ENCODE results near the gene TGFBR3. TPM values are rescaled to one million over a fixed set of nuclear protein-coding genes. Genes with fewer than 3 reads are reported as not detected.
"Not testable (repeated sequence)": the region's sequence is repeated elsewhere in the genome, so short reads cannot be mapped to it uniquely, and the experiment has no call there.

TGFBR3 gene
- total RNA-seq, 4 donors from 2014 or later, result 32.9 to 138 (median 58.8) TPM

DNA sequence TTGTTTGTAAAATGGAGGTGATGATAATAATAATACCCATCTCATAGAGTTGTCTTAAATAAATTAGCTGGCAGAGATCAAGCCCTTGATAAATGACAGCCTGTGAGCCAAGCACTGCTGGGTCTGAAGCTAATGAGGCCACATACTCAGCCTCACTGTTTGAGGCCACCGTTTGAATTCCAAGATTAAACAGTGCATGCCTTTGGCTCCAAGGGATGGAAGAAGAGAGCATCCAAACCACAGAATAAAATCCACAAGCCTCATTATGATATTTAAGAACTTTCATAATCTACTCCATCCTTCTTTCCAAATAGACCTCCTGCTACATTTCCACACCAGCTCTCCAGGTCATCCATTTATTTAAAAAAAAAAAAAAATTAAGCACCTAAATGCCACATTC lies 29.0 kb downstream of the TGFBR3 start:
- intact Hi-C loops (cut with DNase I; ENCODE audit: low total_unique reads) (no loop called here), in situ Hi-C loops (cut with MboI; ENCODE audit: low pct_ligation_motif_present in 1 of 4, low pct_unique_long_range_greater_than_20kb in 1 of 4, low sequenced_read_pairs in 3 of 4) (no loop called here)
- 50 to 52% methylated on average over 1 of the region's 1 CpG for WGBS, 2 donors (ENCODE audit: low coverage in 1 of 2)
- Histone ChIP-seq H3K27ac (no peak overlapping the region), H3K4me3 (no peak overlapping the region), H3K36me3 (peaks cover 0 to 3% (median 0%) of the 10 kb centered on the region in 4 donors), H3K9me3 (no peaks in the 10 kb centered on the region), H3K27me3 (no peaks in the 10 kb centered on the region), H3K4me1 (peaks cover 0 to 9% (median 0%) of the 10 kb centered on the region in 4 donors)
- DNase-seq, result no peak
- TF ChIP-seq POLR2AphosphoS5 (IDR thresholded peaks at IDR 0.05), result no peak
- TF ChIP-seq, protein P1, sequence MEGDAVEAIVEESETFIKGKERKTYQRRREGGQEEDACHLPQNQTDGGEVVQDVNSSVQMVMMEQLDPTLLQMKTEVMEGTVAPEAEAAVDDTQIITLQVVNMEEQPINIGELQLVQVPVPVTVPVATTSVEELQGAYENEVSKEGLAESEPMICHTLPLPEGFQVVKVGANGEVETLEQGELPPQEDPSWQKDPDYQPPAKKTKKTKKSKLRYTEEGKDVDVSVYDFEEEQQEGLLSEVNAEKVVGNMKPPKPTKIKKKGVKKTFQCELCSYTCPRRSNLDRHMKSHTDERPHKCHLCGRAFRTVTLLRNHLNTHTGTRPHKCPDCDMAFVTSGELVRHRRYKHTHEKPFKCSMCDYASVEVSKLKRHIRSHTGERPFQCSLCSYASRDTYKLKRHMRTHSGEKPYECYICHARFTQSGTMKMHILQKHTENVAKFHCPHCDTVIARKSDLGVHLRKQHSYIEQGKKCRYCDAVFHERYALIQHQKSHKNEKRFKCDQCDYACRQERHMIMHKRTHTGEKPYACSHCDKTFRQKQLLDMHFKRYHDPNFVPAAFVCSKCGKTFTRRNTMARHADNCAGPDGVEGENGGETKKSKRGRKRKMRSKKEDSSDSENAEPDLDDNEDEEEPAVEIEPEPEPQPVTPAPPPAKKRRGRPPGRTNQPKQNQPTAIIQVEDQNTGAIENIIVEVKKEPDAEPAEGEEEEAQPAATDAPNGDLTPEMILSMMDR (IDR thresholded peaks at IDR 0.05), result no peak
- no peak for TF ChIP-seq EP300 (IDR thresholded peaks at IDR 0.05; ENCODE audit: low read depth)
- no peak for TF ChIP-seq POLR2A (IDR thresholded peaks at IDR 0.05)

DNA sequence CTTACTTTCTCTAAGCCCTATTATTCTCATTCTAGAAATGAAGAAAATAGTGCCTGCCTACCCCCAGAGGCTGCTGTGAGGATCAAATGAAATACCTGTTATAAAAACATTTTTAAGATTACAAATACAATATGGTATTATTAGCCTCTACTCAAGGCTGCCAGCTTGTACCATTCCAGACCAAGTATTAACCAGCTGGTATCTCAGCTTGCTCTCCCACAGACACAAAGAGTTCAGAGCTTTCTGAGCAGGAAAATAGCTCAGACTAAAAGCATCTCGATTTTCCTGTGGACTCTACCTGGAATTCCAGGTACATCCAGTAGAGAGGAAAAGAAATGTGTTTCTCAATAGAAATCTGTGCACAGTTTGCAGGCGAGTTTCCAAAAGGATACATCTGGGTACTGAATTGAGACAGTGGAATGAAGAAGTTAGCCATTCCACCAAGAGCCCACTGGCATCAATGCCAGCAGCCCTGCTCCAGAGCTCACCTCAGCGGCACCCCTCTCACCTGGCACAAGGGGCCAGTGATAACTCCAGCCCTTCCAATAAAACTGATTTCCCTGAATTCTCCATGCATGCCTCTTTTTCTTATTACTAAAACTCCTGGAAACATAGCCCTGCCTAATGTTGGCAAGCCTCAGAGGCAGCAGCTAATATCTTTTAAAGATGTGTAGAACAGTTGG lies 31.0 kb downstream of the TGFBR3 start:
- no peak for DNase-seq
- intact Hi-C loops (cut with DNase I; ENCODE audit: low total_unique reads), result no loop called here
- Histone ChIP-seq H3K4me1 (peaks cover 0 to 26% (median 9%) of the 10 kb centered on the region in 4 donors), H3K9me3 (no peaks in the 10 kb centered on the region), H3K27me3 (no peaks in the 10 kb centered on the region), H3K36me3 (no peaks in the 10 kb centered on the region), H3K27ac (no peak overlapping the region), H3K4me3 (no peak overlapping the region)
- 68 to 75% methylated on average over 3 of the region's 3 CpGs for WGBS, 2 donors (ENCODE audit: low coverage in 1 of 2)
- TF ChIP-seq POLR2A (IDR thresholded peaks at IDR 0.05) (no peak), EP300 (IDR thresholded peaks at IDR 0.05; ENCODE audit: low read depth) (no peak), POLR2AphosphoS5 (IDR thresholded peaks at IDR 0.05) (no peak)
- TF ChIP-seq, protein P1 (IDR thresholded peaks at IDR 0.05), result no peak
- in situ Hi-C loops (cut with MboI; ENCODE audit: low pct_ligation_motif_present in 1 of 4, low pct_unique_long_range_greater_than_20kb in 1 of 4, low sequenced_read_pairs in 3 of 4), result no loop called here

DNA sequence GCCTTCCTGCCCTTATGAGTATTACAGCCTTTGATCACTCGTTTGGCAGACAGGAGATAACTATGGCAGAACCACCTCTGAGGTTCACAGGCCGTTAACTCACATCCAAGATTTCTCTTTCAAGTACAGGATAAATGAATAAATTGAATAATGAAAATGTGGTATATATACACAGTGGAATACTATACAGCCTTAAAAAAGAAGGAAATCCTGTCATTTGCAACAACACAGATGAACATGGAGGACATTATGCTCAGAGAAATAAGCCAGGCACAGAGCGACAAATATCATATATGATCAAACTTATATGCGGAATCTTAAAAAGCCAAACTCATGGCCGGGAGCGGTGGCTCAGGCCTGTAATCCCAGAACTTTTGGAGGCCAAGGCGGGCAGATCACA lies 32.6 kb downstream of the TGFBR3 start:
- Histone ChIP-seq H3K4me1 (peaks cover 0 to 29% (median 9%) of the 10 kb centered on the region in 4 donors), H3K27me3 (no peaks in the 10 kb centered on the region), H3K4me3 (no peak overlapping the region), H3K36me3 (no peaks in the 10 kb centered on the region), H3K27ac (no peak overlapping the region), H3K9me3 (no peaks in the 10 kb centered on the region)
- no peak for DNase-seq
- 94 to 95% methylated on average over 3 to 7 of the region's 7 CpGs for WGBS, 2 donors (ENCODE audit: low coverage in 1 of 2)
- intact Hi-C loops (cut with DNase I; ENCODE audit: low total_unique reads) (no loop called here), in situ Hi-C loops (cut with MboI; ENCODE audit: low pct_ligation_motif_present in 1 of 4, low pct_unique_long_range_greater_than_20kb in 1 of 4, low sequenced_read_pairs in 3 of 4) (no loop called here)
- TF ChIP-seq POLR2AphosphoS5 (IDR thresholded peaks at IDR 0.05) (no peak), EP300 (IDR thresholded peaks at IDR 0.05; ENCODE audit: low read depth) (no peak), POLR2A (IDR thresholded peaks at IDR 0.05) (no peak)
- TF ChIP-seq, protein P1 (IDR thresholded peaks at IDR 0.05), result no peak

DNA sequence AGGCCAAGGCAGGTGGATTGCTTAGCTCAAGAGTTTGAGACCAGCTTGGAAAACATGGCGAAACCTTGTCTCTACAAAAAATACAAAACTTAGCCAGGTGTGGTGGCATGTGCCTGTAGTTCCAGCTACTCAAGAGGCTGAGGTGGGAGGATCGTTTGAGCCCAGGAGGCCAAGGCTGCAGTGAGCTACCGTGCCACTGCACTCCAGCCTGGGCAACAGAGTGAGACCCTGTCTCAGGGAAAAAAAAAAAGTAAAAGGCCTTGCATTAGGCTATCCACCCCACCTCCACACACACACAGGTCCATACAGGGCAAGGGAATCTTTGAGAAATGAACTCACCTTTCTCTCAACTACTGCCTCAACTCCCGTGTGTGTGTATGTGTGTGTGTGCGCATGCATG lies 33.9 kb downstream of the TGFBR3 start:
- H3K27ac ChIP-seq, result peak overlapping the region; percentile 71 to 87 (median 78)
- H3K36me3 ChIP-seq; H3K4me3 ChIP-seq; in situ Hi-C loops (cut with MboI; ENCODE audit: low pct_ligation_motif_present in 1 of 4, low pct_unique_long_range_greater_than_20kb in 1 of 4, low sequenced_read_pairs in 3 of 4); H3K9me3 ChIP-seq; intact Hi-C loops (cut with DNase I; ENCODE audit: low total_unique reads); DNase-seq; H3K27me3 ChIP-seq: not testable (repeated sequence)
- 85 to 92% methylated on average over 5 of the region's 5 CpGs for WGBS, 2 donors (ENCODE audit: low coverage in 1 of 2)
- peaks cover 0 to 41% (median 11%) of the 10 kb centered on the region in 4 donors for H3K4me1 ChIP-seq
